K562 (cell line): ENCODE measurements around the gene CD226. TPM values are rescaled to one million over a fixed set of nuclear protein-coding genes. Genes with fewer than 3 reads are reported as not detected.

Experiments used
- BRD4 ChIP-seq: fragments of 200-600 bp; sonication (generic); IDR thresholded peaks from 2 replicates; pipeline ENCODE4 v1.6.1; 2017; ENCODE audit warnings: inconsistent platforms
- CREB1 ChIP-seq, 2 experiments: sonication (generic) in 1 of 2; formaldehyde crosslinking in 1 of 2; IDR thresholded peaks; 2 replicates each; pipeline versions ENCODE4 v1.6.1 to v1.8.0; 2012 to 2022; ENCODE audit warnings: inconsistent platforms in 1 of 2, mild to moderate bottlenecking in 1 of 2, missing genetic modification reagents in 1 of 2, moderate library complexity in 1 of 2
- GATA2 ChIP-seq: sonication (generic); formaldehyde crosslinking; IDR thresholded peaks from 2 replicates; pipeline ENCODE4 v1.4.0; 2020; ENCODE audit warnings: mild to moderate bottlenecking, missing genetic modification reagents
- MEF2D ChIP-seq: conservative IDR thresholded peaks from 2 replicates; pipeline ENCODE4 v1.6.1; 2016; ENCODE audit warnings: low read depth, missing genetic modification characterization, missing compliant biosample characterization
- NCOR1 ChIP-seq: fragments of 450-650 bp; IDR thresholded peaks from 2 replicates; pipeline ENCODE4 v1.6.1; 2016; ENCODE audit warnings: mild to moderate bottlenecking, moderate library complexity
- NR2C2 ChIP-seq, 2 experiments: fragments of 200-800 bp in 1 of 2; sonication (Bioruptor generic) in 1 of 2; sonication (generic) in 1 of 2; formaldehyde crosslinking in 1 of 2; IDR thresholded peaks; 2 replicates each; pipeline versions ENCODE4 v1.6.1 to v1.8.0; 2016 to 2022; ENCODE audit warnings: mild to moderate bottlenecking in 1 of 2, missing compliant biosample characterization in 1 of 2, missing genetic modification characterization in 1 of 2, missing genetic modification reagents in 1 of 2
- RBM22 ChIP-seq: fragments of 200-400 bp; formaldehyde crosslinking; IDR thresholded peaks from 2 replicates; pipeline ENCODE4 v1.6.1; 2018; ENCODE audit warnings: low read length, low read depth; ENCODE audit not compliant: poor library complexity, severe bottlenecking
- SMAD4 ChIP-seq: fragments of 250-450 bp; sonication (Bioruptor Pico); conservative IDR thresholded peaks from 2 replicates; pipeline ENCODE4 v1.8.0; 2021; ENCODE audit warnings: inconsistent platforms, mild to moderate bottlenecking, moderate library complexity
- SOX6 ChIP-seq: fragments of 450-650 bp; IDR thresholded peaks from 2 replicates; pipeline ENCODE4 v1.6.1; 2014; ENCODE audit warnings: mild to moderate bottlenecking
- SP1 ChIP-seq: sonication (generic); formaldehyde crosslinking; IDR thresholded peaks from 2 replicates; pipeline ENCODE4 v1.8.1; 2022; ENCODE audit warnings: mild to moderate bottlenecking, missing genetic modification reagents
- ZKSCAN1 ChIP-seq: fragments of 150-350 bp; IDR thresholded peaks from 2 replicates; pipeline ENCODE4 v1.6.1; 2016; ENCODE audit warnings: low read depth, low read length
- ZKSCAN3 ChIP-seq: fragments of 250-450 bp; sonication (Bioruptor Pico); IDR thresholded peaks from 2 replicates; pipeline ENCODE4 v1.4.0; 2020
- ZNF41 ChIP-seq: fragments of 250-450 bp; sonication (Bioruptor Pico); conservative IDR thresholded peaks from 2 replicates; pipeline ENCODE4 v1.4.0; 2020; ENCODE audit warnings: mild to moderate bottlenecking
- polyA plus RNA-seq, 8 experiments: library from polyadenylated mRNA; depleted of rRNA in 4 of 8; stranded (reverse) in 5 of 8; unstranded in 3 of 8; fragments of >200 nt; fragmentation: Nextera tagmentation in 2 of 8; fragmentation: Illumina TruSeq in 1 of 8; extraction: Ambion mirVana in 2 of 8; extraction: Trizol in 1 of 8; gene quantifications; 2 replicates each; pipeline versions ENCODE4 v1.2.1 to v1.2.3, GENCODE V29; 2011 to 2014; ENCODE audit warnings: inconsistent platforms in 1 of 8, missing spikeins in 1 of 8
- total RNA-seq, 7 experiments: library from RNA; depleted of rRNA in 6 of 7; stranded (reverse); fragments of >200 nt in 6 of 7; fragmentation: Illumina TruSeq in 2 of 7; extraction: Trizol in 2 of 7; gene quantifications; 2 replicates each; pipeline versions ENCODE4 v1.2.1 to v1.2.3, GENCODE V29; 2011 to 2021; ENCODE audit warnings: low replicate concordance in 1 of 7
- TF ChIP-seq, protein P1 (sequence below): fragments of 450-650 bp; formaldehyde crosslinking; IDR thresholded peaks from 2 replicates; pipeline ENCODE4 v1.4.0; 2022; ENCODE audit warnings: missing genetic modification characterization
- TF ChIP-seq, protein P2 (sequence below), 2 experiments: fragments of 450-650 bp; IDR thresholded peaks; 2 replicates each; pipeline ENCODE4 v1.6.1; 2018; ENCODE audit warnings: mild to moderate bottlenecking in 2 of 2, low read depth in 1 of 2; ENCODE audit not compliant: partially characterized antibody in 2 of 2
- TF ChIP-seq, protein P3 (sequence below), 2 experiments: IDR thresholded peaks; 2 replicates each; pipeline ENCODE4 v1.6.1; 2012; ENCODE audit warnings: improper control_type of control experiment in 2 of 2, low read depth in 2 of 2, low read length in 2 of 2, borderline replicate concordance in 1 of 2
- TF ChIP-seq, protein P4 (sequence below), 2 experiments: fragments of 450-650 bp in 1 of 2; IDR thresholded peaks; 2 replicates each; pipeline ENCODE4 v1.6.1; 2011 to 2017; ENCODE audit warnings: low read depth in 2 of 2, antibody characterized with exemption in 1 of 2, borderline replicate concordance in 1 of 2, low read length in 1 of 2, mild to moderate bottlenecking in 1 of 2, mixed read lengths in 1 of 2; ENCODE audit not compliant: control insufficient read depth in 1 of 2

CD226 gene
- total and polyA plus RNA-seq, 9 of the 15 experiments (the other 6 are each of a cell fraction or from before 2014, with no cell fraction given): 0.32 to 1.7 (median 0.80) TPM

DNA sequence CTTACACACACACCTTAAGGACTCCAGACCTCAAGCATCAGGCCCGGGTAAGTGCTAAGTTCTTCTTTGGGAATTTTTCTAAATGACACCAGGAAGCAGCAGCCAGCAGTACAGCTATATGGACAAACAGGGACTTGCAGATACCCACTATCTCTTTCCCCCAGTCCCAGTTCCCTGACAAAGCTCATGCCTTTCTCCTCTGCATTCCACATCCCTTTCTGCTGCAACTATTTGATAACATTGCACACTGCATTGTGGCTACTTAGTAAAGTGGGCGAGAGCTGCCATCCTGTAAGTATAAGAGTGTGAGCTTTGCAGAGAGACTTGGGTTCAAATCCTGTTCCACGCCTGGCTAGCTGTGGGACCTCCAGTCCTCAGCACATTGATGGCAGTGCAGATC is 14.0 kb upstream of the CD226 start (continued):
- TF ChIP-seq CREB1 (IDR thresholded peaks at IDR 0.05) (no peak; the same call in 1 of the 2 replicates), CREB1 (CRISPR knock-in tag; IDR thresholded peaks at IDR 0.05) (no peak), SP1 (CRISPR knock-in tag) (no peak), MEF2D (tag) (no peak), ZNF41 (CRISPR knock-in tag) (no peak), NCOR1 (peak; percentile 85), SMAD4 (CRISPR knock-in tag) (peak; percentile 42; the same call in 1 of the 2 replicates), SOX6 (peak; percentile 48; the same call in 1 of the 2 replicates), ZKSCAN1 (no peak), RBM22 (no peak), ZKSCAN3 (CRISPR knock-in tag) (no peak), BRD4 (no peak), NR2C2 (CRISPR knock-in tag; IDR thresholded peaks at IDR 0.05) (no peak), NR2C2 (tag; IDR thresholded peaks at IDR 0.05) (no peak), GATA2 (0 out of 2 replicates have a peak, but pooled peaks have one; percentile 35)
- TF ChIP-seq, protein P1, sequence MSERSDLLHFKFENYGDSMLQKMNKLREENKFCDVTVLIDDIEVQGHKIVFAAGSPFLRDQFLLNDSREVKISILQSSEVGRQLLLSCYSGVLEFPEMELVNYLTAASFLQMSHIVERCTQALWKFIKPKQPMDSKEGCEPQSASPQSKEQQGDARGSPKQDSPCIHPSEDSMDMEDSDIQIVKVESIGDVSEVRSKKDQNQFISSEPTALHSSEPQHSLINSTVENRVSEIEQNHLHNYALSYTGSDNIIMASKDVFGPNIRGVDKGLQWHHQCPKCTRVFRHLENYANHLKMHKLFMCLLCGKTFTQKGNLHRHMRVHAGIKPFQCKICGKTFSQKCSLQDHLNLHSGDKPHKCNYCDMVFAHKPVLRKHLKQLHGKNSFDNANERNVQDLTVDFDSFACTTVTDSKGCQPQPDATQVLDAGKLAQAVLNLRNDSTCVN (CRISPR knock-in tag): no peak
- TF ChIP-seq, protein P2, sequence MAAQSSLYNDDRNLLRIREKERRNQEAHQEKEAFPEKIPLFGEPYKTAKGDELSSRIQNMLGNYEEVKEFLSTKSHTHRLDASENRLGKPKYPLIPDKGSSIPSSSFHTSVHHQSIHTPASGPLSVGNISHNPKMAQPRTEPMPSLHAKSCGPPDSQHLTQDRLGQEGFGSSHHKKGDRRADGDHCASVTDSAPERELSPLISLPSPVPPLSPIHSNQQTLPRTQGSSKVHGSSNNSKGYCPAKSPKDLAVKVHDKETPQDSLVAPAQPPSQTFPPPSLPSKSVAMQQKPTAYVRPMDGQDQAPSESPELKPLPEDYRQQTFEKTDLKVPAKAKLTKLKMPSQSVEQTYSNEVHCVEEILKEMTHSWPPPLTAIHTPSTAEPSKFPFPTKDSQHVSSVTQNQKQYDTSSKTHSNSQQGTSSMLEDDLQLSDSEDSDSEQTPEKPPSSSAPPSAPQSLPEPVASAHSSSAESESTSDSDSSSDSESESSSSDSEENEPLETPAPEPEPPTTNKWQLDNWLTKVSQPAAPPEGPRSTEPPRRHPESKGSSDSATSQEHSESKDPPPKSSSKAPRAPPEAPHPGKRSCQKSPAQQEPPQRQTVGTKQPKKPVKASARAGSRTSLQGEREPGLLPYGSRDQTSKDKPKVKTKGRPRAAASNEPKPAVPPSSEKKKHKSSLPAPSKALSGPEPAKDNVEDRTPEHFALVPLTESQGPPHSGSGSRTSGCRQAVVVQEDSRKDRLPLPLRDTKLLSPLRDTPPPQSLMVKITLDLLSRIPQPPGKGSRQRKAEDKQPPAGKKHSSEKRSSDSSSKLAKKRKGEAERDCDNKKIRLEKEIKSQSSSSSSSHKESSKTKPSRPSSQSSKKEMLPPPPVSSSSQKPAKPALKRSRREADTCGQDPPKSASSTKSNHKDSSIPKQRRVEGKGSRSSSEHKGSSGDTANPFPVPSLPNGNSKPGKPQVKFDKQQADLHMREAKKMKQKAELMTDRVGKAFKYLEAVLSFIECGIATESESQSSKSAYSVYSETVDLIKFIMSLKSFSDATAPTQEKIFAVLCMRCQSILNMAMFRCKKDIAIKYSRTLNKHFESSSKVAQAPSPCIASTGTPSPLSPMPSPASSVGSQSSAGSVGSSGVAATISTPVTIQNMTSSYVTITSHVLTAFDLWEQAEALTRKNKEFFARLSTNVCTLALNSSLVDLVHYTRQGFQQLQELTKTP (IDR thresholded peaks at IDR 0.05; ENCODE audit: low read depth in 1 of 2, partially characterized antibody in 2 of 2): no peak
- TF ChIP-seq, protein P3, sequence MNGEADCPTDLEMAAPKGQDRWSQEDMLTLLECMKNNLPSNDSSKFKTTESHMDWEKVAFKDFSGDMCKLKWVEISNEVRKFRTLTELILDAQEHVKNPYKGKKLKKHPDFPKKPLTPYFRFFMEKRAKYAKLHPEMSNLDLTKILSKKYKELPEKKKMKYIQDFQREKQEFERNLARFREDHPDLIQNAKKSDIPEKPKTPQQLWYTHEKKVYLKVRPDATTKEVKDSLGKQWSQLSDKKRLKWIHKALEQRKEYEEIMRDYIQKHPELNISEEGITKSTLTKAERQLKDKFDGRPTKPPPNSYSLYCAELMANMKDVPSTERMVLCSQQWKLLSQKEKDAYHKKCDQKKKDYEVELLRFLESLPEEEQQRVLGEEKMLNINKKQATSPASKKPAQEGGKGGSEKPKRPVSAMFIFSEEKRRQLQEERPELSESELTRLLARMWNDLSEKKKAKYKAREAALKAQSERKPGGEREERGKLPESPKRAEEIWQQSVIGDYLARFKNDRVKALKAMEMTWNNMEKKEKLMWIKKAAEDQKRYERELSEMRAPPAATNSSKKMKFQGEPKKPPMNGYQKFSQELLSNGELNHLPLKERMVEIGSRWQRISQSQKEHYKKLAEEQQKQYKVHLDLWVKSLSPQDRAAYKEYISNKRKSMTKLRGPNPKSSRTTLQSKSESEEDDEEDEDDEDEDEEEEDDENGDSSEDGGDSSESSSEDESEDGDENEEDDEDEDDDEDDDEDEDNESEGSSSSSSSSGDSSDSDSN (IDR thresholded peaks at IDR 0.05; ENCODE audit: borderline replicate concordance in 1 of 2, low read depth in 2 of 2, low read length in 2 of 2): no peak
- TF ChIP-seq, protein P4, sequence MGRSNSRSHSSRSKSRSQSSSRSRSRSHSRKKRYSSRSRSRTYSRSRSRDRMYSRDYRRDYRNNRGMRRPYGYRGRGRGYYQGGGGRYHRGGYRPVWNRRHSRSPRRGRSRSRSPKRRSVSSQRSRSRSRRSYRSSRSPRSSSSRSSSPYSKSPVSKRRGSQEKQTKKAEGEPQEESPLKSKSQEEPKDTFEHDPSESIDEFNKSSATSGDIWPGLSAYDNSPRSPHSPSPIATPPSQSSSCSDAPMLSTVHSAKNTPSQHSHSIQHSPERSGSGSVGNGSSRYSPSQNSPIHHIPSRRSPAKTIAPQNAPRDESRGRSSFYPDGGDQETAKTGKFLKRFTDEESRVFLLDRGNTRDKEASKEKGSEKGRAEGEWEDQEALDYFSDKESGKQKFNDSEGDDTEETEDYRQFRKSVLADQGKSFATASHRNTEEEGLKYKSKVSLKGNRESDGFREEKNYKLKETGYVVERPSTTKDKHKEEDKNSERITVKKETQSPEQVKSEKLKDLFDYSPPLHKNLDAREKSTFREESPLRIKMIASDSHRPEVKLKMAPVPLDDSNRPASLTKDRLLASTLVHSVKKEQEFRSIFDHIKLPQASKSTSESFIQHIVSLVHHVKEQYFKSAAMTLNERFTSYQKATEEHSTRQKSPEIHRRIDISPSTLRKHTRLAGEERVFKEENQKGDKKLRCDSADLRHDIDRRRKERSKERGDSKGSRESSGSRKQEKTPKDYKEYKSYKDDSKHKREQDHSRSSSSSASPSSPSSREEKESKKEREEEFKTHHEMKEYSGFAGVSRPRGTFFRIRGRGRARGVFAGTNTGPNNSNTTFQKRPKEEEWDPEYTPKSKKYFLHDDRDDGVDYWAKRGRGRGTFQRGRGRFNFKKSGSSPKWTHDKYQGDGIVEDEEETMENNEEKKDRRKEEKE (IDR thresholded peaks at IDR 0.05; ENCODE audit: borderline replicate concordance in 1 of 2, control insufficient read depth in 1 of 2, low read depth in 2 of 2, low read length in 1 of 2): no peak
